HL-60/S4 treated with retinoic acid at 250 ng/mL for 4 days and 3 days (cell line): Measurements from ENCODE around the gene MEPCE.
"Not testable (repeated sequence)": the region's sequence is repeated elsewhere in the genome, so short reads cannot be mapped to it uniquely, and the experiment has no call there.

Source experiments
- in situ Hi-C: fragments of 300-500 bp; cut with MboI; formaldehyde crosslinking; loops from 2 replicates; pipeline ENCODE4 v1.7.0; 2022; ENCODE audit warnings: low sequenced_read_pairs

Gene MEPCE

GRCh38 chr7:100429637-100430492 is at the start of gene MEPCE:
TSS of gene MEPCE (plus strand) at chr7:100429831. CDS start at chr7:100430019, 188 bp downstream.
- in situ Hi-C loops = no loop called here

GRCh38 chr7:100380196-100380595 is 49.4 kb upstream of the MEPCE start:
- in situ Hi-C loops = no loop called here

- in situ Hi-C loops = not testable (repeated sequence)
Measured at GRCh38 chr7:100381531-100382233, 47.9 kb upstream of the MEPCE start.

GRCh38 chr7:100382234-100382853 is 47.3 kb upstream of the MEPCE start:
- in situ Hi-C loops = not testable (repeated sequence)

GRCh38 chr7:100384628-100385294 is 44.9 kb upstream of the MEPCE start:
- in situ Hi-C loops = no loop called here

GRCh38 chr7:100386940-100387339 is 42.7 kb upstream of the MEPCE start:
- in situ Hi-C loops = no loop called here

GRCh38 chr7:100387695-100388094 is 41.9 kb upstream of the MEPCE start:
- in situ Hi-C loops = no loop called here

- in situ Hi-C loops = no loop called here
Measured at GRCh38 chr7:100389437-100390088, 40.1 kb upstream of the MEPCE start.

GRCh38 chr7:100390286-100391009 is 39.2 kb upstream of the MEPCE start:
- in situ Hi-C loops = no loop called here

GRCh38 chr7:100393233-100393905 is 36.3 kb upstream of the MEPCE start:
- in situ Hi-C loops = no loop called here

GRCh38 chr7:100394077-100394476 is 35.6 kb upstream of the MEPCE start:
- in situ Hi-C loops = no loop called here

GRCh38 chr7:100396421-100396982 is 33.1 kb upstream of the MEPCE start:
- in situ Hi-C loops = no loop called here

- in situ Hi-C loops = no loop called here
Measured at GRCh38 chr7:100397315-100398081, 32.1 kb upstream of the MEPCE start.

- in situ Hi-C loops = no loop called here
Measured at GRCh38 chr7:100398239-100398638, 31.4 kb upstream of the MEPCE start.

GRCh38 chr7:100400041-100400440 is 29.6 kb upstream of the MEPCE start:
- in situ Hi-C loops = no loop called here

GRCh38 chr7:100400656-100401055 is 29.0 kb upstream of the MEPCE start:
- in situ Hi-C loops = no loop called here

GRCh38 chr7:100401811-100402210 is 27.8 kb upstream of the MEPCE start:
- in situ Hi-C loops = no loop called here

GRCh38 chr7:100402241-100402640 is 27.4 kb upstream of the MEPCE start:
- in situ Hi-C loops = no loop called here
